COLO668 (cell line): ENCODE measurements around the gene PRRT4.

Experiments used
- DNase-seq: peaks from one replicate; lab custom pipeline; 2025; ENCODE audit not compliant: unreplicated experiment; lab: John Stamatoyannopoulos, UW

The PRRT4 gene

GRCh38 chr7:128396357-128396756 lies 34.9 kb upstream of the PRRT4 start:
- no peak for DNase-seq

GRCh38 chr7:128395748-128396147 lies 34.3 kb upstream of the PRRT4 start:
- DNase-seq, result no peak

- no peak for DNase-seq
Observed at GRCh38 chr7:128394904-128395496, 33.5 kb upstream of the PRRT4 start.

GRCh38 chr7:128393526-128394330 lies 32.2 kb upstream of the PRRT4 start:
- no peak for DNase-seq

GRCh38 chr7:128392446-128393327 lies 31.2 kb upstream of the PRRT4 start:
- DNase-seq, result no peak

GRCh38 chr7:128391805-128392204 lies 30.3 kb upstream of the PRRT4 start:
- DNase-seq, result no peak

GRCh38 chr7:128390871-128391565 lies 29.5 kb upstream of the PRRT4 start:
- no peak for DNase-seq

GRCh38 chr7:128389618-128390329 lies 28.3 kb upstream of the PRRT4 start:
- no peak for DNase-seq

GRCh38 chr7:128389085-128389617 lies 27.7 kb upstream of the PRRT4 start:
- no peak for DNase-seq

GRCh38 chr7:128388145-128388485 lies 26.6 kb upstream of the PRRT4 start:
- DNase-seq, result no peak

GRCh38 chr7:128387216-128388144 lies 26.0 kb upstream of the PRRT4 start:
- peak; percentile 66 for DNase-seq

GRCh38 chr7:128385988-128386925 lies 24.8 kb upstream of the PRRT4 start:
- no peak for DNase-seq

- no peak for DNase-seq
Observed at GRCh38 chr7:128384726-128385125, 23.2 kb upstream of the PRRT4 start.

GRCh38 chr7:128383776-128384175 lies 22.3 kb upstream of the PRRT4 start:
- no peak for DNase-seq

- peak; percentile 16 for DNase-seq
Observed at GRCh38 chr7:128381161-128381821, 19.8 kb upstream of the PRRT4 start.

GRCh38 chr7:128380483-128381106 lies 19.1 kb upstream of the PRRT4 start:
- no peak for DNase-seq

GRCh38 chr7:128379900-128380479 lies 18.5 kb upstream of the PRRT4 start:
- DNase-seq, result no peak
